SK-N-SH treated with all-trans-retinoic acid at 6 μM for 48 hours (cell line): Measurements from ENCODE around the gene GALNTL6.

ENCODE experiments used
- ARNTL ChIP-seq: fragments of 450-650 bp; formaldehyde crosslinking; IDR thresholded peaks from 2 replicates; pipeline ENCODE4 v1.5.0; 2020; ENCODE audit warnings: low read depth, mild to moderate bottlenecking, moderate library complexity, borderline replicate concordance
- BACH2 ChIP-seq: fragments of 250-450 bp; sonication (Bioruptor Pico); IDR thresholded peaks from 2 replicates; pipeline ENCODE4 v1.9.0; 2021; ENCODE audit warnings: mild to moderate bottlenecking, borderline replicate concordance
- CSDC2 ChIP-seq: fragments of 250-450 bp; sonication (Bioruptor Pico); IDR thresholded peaks from 2 replicates; pipeline ENCODE4 v1.5.0; 2020; ENCODE audit warnings: mild to moderate bottlenecking, moderate library complexity
- ESRRG ChIP-seq: fragments of 250-450 bp; sonication (Bioruptor Pico); IDR thresholded peaks from 2 replicates; pipeline ENCODE4 v1.6.1; 2021; ENCODE audit warnings: mild to moderate bottlenecking
- GLIS3 ChIP-seq: fragments of 250-450 bp; sonication (Bioruptor Pico); IDR thresholded peaks from 2 replicates; pipeline ENCODE4 v1.5.0; 2020; ENCODE audit warnings: mild to moderate bottlenecking, moderate library complexity
- OSR1 ChIP-seq: fragments of 250-450 bp; sonication (Bioruptor Pico); IDR thresholded peaks from 2 replicates; pipeline ENCODE4 v1.8.0; 2022; ENCODE audit warnings: moderate library complexity, mild to moderate bottlenecking, inconsistent platforms
- PATZ1 ChIP-seq: fragments of 250-450 bp; sonication (Bioruptor Pico); IDR thresholded peaks from 2 replicates; pipeline ENCODE4 v1.8.0; 2020; ENCODE audit warnings: mild to moderate bottlenecking, moderate library complexity, borderline replicate concordance
- PPARA ChIP-seq: fragments of 250-450 bp; sonication (Bioruptor Pico); IDR thresholded peaks from 2 replicates; pipeline ENCODE4 v1.5.0; 2020; ENCODE audit warnings: mild to moderate bottlenecking, borderline replicate concordance
- RARB ChIP-seq: fragments of 250-450 bp; sonication (Bioruptor Pico); IDR thresholded peaks from 2 replicates; pipeline ENCODE4 v1.8.0; 2021; ENCODE audit warnings: mild to moderate bottlenecking, moderate library complexity
- SNAI2 ChIP-seq: fragments of 250-450 bp; sonication (Bioruptor Pico); IDR thresholded peaks from 2 replicates; pipeline ENCODE4 v1.5.0; 2020; ENCODE audit warnings: mild to moderate bottlenecking, moderate library complexity
- ZFP30 ChIP-seq: fragments of 450-650 bp; formaldehyde crosslinking; IDR thresholded peaks from 2 replicates; pipeline ENCODE4 v1.5.0; 2022; ENCODE audit warnings: mild to moderate bottlenecking, moderate library complexity
- ZNF70 ChIP-seq: fragments of 450-650 bp; formaldehyde crosslinking; IDR thresholded peaks from 2 replicates; pipeline ENCODE4 v1.5.0; 2020; ENCODE audit warnings: mild to moderate bottlenecking, moderate library complexity
- TF ChIP-seq, protein P1 (sequence below): fragments of 250-450 bp; sonication (Bioruptor Pico); IDR thresholded peaks from 2 replicates; pipeline ENCODE4 v1.5.1; 2020; ENCODE audit warnings: low read depth, mild to moderate bottlenecking, moderate library complexity

- no peak for TF ChIP-seq PPARA (CRISPR knock-in tag)
- TF ChIP-seq BACH2 (CRISPR knock-in tag), result no peak
- TF ChIP-seq ZNF70 (CRISPR knock-in tag), result no peak
- TF ChIP-seq SNAI2 (CRISPR knock-in tag), result no peak
- TF ChIP-seq, protein P1, sequence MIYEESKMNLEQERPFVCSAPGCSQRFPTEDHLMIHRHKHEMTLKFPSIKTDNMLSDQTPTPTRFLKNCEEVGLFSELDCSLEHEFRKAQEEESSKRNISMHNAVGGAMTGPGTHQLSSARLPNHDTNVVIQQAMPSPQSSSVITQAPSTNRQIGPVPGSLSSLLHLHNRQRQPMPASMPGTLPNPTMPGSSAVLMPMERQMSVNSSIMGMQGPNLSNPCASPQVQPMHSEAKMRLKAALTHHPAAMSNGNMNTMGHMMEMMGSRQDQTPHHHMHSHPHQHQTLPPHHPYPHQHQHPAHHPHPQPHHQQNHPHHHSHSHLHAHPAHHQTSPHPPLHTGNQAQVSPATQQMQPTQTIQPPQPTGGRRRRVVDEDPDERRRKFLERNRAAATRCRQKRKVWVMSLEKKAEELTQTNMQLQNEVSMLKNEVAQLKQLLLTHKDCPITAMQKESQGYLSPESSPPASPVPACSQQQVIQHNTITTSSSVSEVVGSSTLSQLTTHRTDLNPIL (CRISPR knock-in tag), result no peak
- TF ChIP-seq OSR1, result no peak
- TF ChIP-seq GLIS3 (CRISPR knock-in tag), result no peak
- no peak for TF ChIP-seq ESRRG (CRISPR knock-in tag)
- TF ChIP-seq CSDC2 (CRISPR knock-in tag), result no peak
- no peak for TF ChIP-seq ARNTL (CRISPR knock-in tag)
- TF ChIP-seq RARB, result no peak
- TF ChIP-seq PATZ1, result no peak
- no peak for TF ChIP-seq ZFP30 (CRISPR knock-in tag)
Measured at GRCh38 chr4:172897046-172897445, 1083.8 kb downstream of the GALNTL6 start.
